Measurements from ENCODE around the gene CCNQ. TPM values are rescaled to one million over a fixed set of nuclear protein-coding genes. Genes with fewer than 3 reads are reported as not detected.

CCNQ gene
- total and polyA plus RNA-seq, 8 donors = 10.8 to 18.7 (median 13.6) TPM

- Histone ChIP-seq H3K27me3 (peaks cover 60 to 91% of the 10 kb centered on the region in 2 donors), H3K27ac (no peak overlapping the region), H3K4me3 (no peak overlapping the region), H3K36me3 (no peaks in the 10 kb centered on the region), H3K9me3 (no peaks in the 10 kb centered on the region), H3K4me1 (peaks cover 0 to 5% of the 10 kb centered on the region in 2 donors)
- no peak for DNase-seq
- no peak for TF ChIP-seq CTCF (IDR thresholded peaks at IDR 0.05)
- ATAC-seq = no peak
- intact Hi-C loops (cut with DNase I) = no loop called here
Observed at GRCh38 chrX:153645921-153646488, 47.1 kb upstream of the CCNQ start.

GRCh38 chrX:153645151-153645550 lies 46.2 kb upstream of the CCNQ start:
- Histone ChIP-seq H3K9me3 (no peaks in the 10 kb centered on the region), H3K4me1 (peaks cover 0 to 5% of the 10 kb centered on the region in 2 donors), H3K27ac (no peak overlapping the region), H3K36me3 (no peaks in the 10 kb centered on the region), H3K4me3 (no peak overlapping the region), H3K27me3 (peaks cover 60 to 97% of the 10 kb centered on the region in 2 donors)
- TF ChIP-seq CTCF (IDR thresholded peaks at IDR 0.05) = no peak
- DNase-seq = no peak
- intact Hi-C loops (cut with DNase I) = no loop called here
- ATAC-seq = no peak

- Histone ChIP-seq H3K4me3 (no peak overlapping the region), H3K36me3 (no peaks in the 10 kb centered on the region), H3K4me1 (peaks cover 0 to 5% of the 10 kb centered on the region in 2 donors), H3K27ac (no peak overlapping the region), H3K27me3 (peaks cover 60 to 98% of the 10 kb centered on the region in 2 donors), H3K9me3 (no peaks in the 10 kb centered on the region)
- TF ChIP-seq CTCF (IDR thresholded peaks at IDR 0.05) = no peak
- ATAC-seq = no peak
- intact Hi-C loops (cut with DNase I) = no loop called here
- DNase-seq = no peak
Observed at GRCh38 chrX:153644356-153645125, 45.6 kb upstream of the CCNQ start.

- Histone ChIP-seq H3K9me3 (no peaks in the 10 kb centered on the region), H3K4me3 (no peak overlapping the region), H3K4me1 (peaks cover 0 to 5% of the 10 kb centered on the region in 2 donors), H3K27ac (no peak overlapping the region), H3K36me3 (no peaks in the 10 kb centered on the region), H3K27me3 (peaks cover 56 to 91% of the 10 kb centered on the region in 2 donors)
- peak; percentile 27 for ATAC-seq
- TF ChIP-seq CTCF (IDR thresholded peaks at IDR 0.05) = no peak
- no peak for DNase-seq
- intact Hi-C loops (cut with DNase I) = no loop called here
Observed at GRCh38 chrX:153643431-153644351, 44.8 kb upstream of the CCNQ start.
